Choroid plexus epithelial cell (primary cell): Measurements from ENCODE around the gene ABCF2.

Experiments
- DNase-seq: peaks from one replicate; pipeline ENCODE4 v3.0.0-alpha.2; 2010; ENCODE audit warnings: low read depth
- H3K4me3 ChIP-seq: 2 replicates; pipeline ENCODE4 v1.5.1; 2011; ENCODE audit warnings: low read depth, mild to moderate bottlenecking, control low read depth, low read length, moderate library complexity
- CTCF ChIP-seq: conservative IDR thresholded peaks from 2 replicates; pipeline ENCODE4 v1.5.1; 2011; ENCODE audit warnings: low read depth, mild to moderate bottlenecking, control low read depth, inconsistent platforms, low read length, moderate library complexity

The ABCF2 gene

GRCh38 chr7:151235091-151235787 lies 8.2 kb upstream of the ABCF2 start:
- no peak for DNase-seq
- TF ChIP-seq CTCF, result no peak
- no peak overlapping the region for H3K4me3 ChIP-seq

- H3K4me3 ChIP-seq, result peak overlapping the region; percentile 96
- no peak for TF ChIP-seq CTCF
- no peak for DNase-seq
These were observed 6.8 kb upstream of the ABCF2 start for GRCh38 chr7:151233804-151234203.

- peak; percentile 81 for DNase-seq
- TF ChIP-seq CTCF, result no peak
- H3K4me3 ChIP-seq, result peak overlapping the region; percentile 96
These were observed 6.1 kb upstream of the ABCF2 start for GRCh38 chr7:151232917-151233701.

- no peak for TF ChIP-seq CTCF
- H3K4me3 ChIP-seq, result peak within 1 kb of the TSS; percentile 96
- peak; percentile 88 for DNase-seq
These were observed 5.3 kb upstream of the ABCF2 start, which contains the start of gene CHPF2 for GRCh38 chr7:151232091-151232916. TSS of gene CHPF2 (plus strand) at chr7:151232483. CDS start at chr7:151234012, 1,529 bp downstream.

- H3K4me3 ChIP-seq, result no peak overlapping the region
- TF ChIP-seq CTCF, result no peak
- DNase-seq, result no peak
These were observed 4.1 kb upstream of the ABCF2 start for GRCh38 chr7:151231080-151231479.

- no peak overlapping the region for H3K4me3 ChIP-seq
- DNase-seq, result no peak
- no peak for TF ChIP-seq CTCF
These were observed 2.2 kb upstream of the ABCF2 start for GRCh38 chr7:151229249-151229648.
